Lower leg skin (tissue), 3 donors: Measurements from ENCODE around the gene HOPX.

Experiments used
- CTCF ChIP-seq, 3 donors: fragments of 450-650 bp; IDR thresholded peaks; one replicate each; pipeline ENCODE4 v1.5.1; 2016; ENCODE audit warnings: antibody characterized with exemption in 3 of 3, mild to moderate bottlenecking in 3 of 3, moderate library complexity in 2 of 3
- POLR2A ChIP-seq, 2 donors: fragments of 450-650 bp; IDR thresholded peaks; one replicate each; pipeline ENCODE4 v1.6.1; 2016 to 2017; ENCODE audit warnings: antibody characterized with exemption in 2 of 2, mild to moderate bottlenecking in 1 of 2, moderate library complexity in 1 of 2

DNA sequence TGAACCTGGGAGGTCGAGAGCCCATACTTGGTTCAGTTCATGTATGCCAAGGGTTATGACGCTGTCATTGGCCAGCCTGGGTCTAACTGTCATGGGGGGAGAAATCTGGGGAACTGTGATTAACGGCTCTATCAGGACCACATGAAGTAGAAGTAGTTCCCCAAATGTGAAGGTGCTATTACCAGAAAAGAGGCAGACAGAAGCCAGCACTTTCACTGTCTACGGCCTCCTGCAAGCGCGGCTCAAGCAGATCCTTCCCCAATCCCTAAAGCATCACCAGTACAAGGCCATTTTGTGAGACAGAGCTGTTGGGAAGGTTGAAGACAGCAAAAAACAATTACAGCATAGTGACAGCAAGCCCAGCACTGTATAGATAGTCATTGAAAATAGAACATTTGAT is 37.5 kb downstream of the HOPX start:
- TF ChIP-seq CTCF (IDR thresholded peaks at IDR 0.05), result no peak
- TF ChIP-seq POLR2A (IDR thresholded peaks at IDR 0.05), result no peak
